Hippocampal formation (tissue), 2 donors: Measurements from ENCODE around the gene CELF2.

ENCODE experiments used
- DNase-seq, 2 donors: peaks; one replicate each; lab custom pipeline; 2025; lab: John Stamatoyannopoulos, UW

The CELF2 gene

DNA sequence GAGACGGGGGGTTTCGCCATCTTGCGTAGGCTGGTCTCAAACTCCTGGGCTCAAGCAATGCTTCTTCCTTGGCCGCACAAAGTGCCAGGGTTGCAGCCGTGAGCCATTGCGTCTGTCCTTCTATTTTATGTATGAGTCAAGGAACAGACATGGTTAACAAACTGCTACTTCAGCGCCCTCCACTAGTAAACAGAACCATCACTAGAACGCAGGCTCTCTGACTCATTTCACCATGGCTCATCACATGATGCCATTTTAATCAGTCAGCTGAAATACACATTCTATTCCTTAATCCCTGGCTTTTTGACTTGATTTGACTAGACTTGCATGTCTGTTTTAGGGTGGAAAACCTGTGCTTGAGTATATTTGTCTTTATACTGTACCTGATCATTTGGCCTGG lies 41.3 kb downstream of the CELF2 start:
- no peak for DNase-seq

DNA sequence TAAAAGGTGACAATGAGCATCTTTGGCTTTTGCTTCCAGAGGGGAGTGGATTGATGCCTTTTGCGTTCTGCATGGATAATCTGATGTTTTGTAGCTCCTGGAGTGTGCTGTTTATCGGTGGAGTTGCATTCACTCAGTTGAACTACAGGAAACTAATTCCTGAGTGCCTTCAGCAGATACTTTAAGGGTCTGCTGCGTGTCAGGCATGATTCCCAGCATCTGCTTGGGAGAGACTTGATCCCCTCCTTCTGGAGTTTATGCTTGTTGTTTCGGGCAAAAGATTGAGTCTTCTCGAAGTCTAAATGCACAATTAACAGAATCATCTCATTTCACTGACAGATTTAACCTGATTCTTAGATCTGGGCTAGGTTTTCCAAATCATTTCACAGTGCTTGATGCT lies 46.2 kb downstream of the CELF2 start:
- no peak for DNase-seq

DNA sequence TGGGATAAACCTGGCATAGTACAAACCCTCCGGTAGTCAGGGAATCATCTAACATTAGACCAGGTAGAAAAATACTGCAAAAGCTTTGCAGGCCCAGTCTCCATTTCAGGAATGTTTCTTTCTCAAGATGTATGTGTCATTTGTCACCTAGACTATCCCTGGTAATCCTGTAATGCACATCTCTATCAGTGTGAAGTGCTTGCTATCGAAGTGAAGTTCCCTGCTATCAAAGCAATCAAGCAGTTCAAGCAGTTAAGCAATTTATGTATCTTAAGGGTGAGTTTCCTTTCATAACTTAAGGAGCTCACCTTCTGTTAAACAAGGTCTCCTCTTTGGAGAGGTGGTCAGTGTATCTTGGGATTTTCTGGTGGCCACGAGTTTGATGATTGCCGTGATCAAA lies 47.2 kb downstream of the CELF2 start:
- no peak for DNase-seq

DNA sequence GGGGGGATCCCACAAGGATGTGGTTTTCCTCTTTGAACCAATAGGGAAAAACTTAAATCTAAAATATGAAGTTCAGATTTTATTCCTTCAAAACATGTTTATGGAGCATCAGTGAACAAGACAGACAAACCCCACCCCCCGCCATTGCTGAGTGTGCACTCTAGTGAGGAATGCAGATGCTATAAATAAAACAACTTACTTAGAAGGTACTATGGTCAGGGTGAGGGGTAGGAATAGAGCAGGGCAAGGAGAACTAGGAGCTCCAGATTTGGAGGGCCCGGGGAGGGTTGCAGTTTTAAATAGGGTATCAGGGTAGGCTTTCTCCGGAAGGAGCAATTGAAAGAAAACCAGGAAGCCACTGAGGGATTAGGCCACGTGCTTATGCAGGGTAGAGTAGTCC lies 47.9 kb downstream of the CELF2 start:
- DNase-seq, result no peak

DNA sequence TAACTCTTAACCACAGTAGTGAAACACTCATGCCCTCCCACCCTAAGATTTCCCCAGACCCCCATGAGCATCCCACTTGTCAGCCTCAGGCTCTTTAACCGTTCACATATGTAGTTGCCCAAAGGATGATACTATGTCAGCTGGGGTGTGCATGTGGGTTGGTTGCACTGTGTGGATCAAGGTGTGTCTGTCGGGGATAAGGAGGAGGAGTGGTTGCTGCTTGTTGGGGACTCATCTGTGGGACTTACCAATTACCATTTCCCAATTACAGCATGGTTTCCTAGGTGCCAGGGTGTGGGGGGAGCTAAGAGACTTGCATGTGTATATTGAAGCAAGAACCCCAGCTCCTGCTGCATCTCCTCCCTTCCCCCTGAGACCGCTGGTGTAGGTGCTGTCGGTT lies 48.8 kb downstream of the CELF2 start:
- no peak for DNase-seq

DNA sequence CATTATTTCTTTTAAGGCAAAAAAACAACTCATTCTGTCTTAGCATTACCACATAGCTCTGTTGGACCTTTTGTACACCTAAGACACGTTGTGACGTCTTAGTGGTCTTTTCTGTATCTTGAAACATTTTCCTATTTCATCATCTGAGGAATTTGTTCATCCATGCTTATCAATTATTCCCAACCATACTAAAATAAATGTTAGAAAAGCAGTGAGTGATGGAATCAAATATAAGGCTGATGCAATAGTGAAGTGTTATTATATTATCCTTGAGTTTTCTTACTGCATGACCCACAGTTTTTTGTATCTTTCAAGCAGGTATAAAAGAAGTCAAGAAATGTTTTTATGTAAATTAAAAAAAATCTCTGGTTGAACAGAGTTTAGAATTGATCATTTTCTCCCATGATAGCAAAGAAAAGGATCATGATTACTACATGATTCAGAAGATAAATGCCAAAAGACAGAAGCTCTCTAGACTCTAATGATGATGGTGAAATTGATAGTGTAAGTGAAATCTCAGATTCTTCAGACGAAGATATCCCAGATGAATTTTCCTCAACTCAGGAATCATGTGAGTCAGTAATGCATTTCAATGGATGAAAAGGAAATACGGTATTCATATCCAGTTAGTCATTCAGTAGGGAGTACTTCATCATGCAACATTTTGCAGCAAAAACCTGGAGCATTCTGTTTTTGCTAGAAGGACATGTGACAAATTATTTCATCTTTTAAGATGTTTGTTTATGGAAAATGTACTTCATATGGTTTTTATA lies 51.4 kb downstream of the CELF2 start:
- DNase-seq, result no peak

DNA sequence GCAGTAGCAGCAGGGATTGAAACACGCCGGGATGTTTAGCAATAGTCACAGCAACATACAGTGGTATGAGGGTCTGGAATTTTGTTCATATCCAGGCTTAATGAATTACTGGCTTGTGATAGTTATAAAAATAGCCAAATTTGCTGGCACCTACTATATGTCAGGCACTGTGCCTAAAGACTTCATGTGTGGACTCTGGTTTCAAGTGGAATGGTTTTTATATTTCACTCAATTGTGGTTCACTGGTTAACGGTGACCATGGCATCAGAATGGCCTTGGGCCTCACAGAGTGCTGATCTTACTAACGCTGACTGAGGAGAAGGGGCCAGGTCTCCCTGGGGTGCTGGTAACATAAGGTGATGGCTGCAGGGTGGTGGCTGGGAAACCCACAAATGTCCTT lies 55.7 kb downstream of the CELF2 start:
- DNase-seq, result no peak

DNA sequence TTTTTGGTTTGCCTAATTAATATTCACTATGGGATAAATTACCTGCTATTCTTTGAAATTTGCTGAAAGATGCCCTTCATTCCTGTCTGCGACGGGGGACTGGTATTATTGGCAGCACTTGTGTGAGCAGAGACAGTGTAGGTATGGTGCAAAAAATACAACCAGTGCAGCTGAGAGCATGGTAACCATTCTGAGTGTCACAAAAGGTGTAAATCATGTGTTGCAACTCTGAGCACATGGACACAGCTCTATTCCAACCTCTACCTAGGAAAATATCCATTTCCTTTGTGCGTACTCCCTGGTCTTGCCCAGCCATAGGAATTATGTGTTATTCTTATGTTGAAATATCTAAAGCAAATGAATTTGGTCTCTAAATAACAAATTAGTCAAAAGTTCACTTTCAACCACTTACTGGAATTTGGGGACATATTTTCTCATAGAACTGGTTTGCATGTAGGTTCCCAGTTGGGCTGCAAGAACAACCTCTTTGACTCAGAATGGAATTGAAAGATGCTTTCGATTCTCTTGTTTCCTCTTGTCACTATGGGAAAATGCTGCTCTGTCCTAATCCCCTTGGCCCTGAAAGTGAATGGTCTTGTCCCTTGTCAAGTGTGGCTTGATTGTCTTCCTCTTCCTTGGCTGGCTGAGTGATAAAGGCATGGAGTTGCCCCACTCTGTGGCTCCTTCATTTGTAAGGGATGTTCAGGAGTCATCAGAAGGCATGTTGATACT lies 57.0 kb downstream of the CELF2 start:
- DNase-seq, result no peak

DNA sequence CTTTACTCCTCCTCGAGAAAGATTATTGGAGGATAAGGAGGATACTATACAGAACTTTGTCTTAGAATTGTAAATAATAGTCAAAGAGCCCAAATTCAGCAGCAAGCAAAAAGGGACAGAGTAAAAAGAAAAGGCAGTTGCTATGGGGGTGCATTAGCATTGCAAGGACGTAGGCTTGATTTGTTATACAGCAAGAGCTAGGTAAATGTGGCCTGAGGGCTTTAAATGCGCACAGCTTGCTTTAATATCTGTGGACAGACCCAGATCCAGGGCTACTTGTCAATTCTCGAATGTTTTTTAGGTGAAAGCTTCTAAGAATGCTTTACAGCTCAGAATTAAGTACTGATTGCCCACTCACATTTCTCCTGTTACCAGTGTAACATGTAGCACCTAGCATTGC lies 58.5 kb downstream of the CELF2 start:
- no peak for DNase-seq

DNA sequence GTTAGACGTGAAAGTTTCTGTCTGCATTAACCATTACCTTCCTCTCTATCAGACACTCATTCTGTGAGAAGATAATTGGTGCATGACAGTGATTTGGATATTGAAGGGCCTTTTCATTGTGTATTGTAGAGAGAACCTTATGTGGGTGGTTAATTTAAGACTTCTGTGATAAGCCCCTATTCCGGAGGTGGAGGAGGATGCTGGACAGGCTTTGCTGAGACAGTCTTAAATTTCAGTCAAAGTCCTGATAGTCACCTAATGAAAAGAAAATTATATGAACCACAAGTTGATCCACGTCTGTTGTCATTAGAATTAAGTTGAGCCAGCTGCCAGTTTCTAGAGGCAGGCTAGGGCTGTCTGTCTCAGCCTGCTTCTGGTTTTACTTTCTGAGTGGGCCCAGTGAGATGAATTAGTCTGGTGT lies 62.9 kb downstream of the CELF2 start:
- DNase-seq, result no peak

DNA sequence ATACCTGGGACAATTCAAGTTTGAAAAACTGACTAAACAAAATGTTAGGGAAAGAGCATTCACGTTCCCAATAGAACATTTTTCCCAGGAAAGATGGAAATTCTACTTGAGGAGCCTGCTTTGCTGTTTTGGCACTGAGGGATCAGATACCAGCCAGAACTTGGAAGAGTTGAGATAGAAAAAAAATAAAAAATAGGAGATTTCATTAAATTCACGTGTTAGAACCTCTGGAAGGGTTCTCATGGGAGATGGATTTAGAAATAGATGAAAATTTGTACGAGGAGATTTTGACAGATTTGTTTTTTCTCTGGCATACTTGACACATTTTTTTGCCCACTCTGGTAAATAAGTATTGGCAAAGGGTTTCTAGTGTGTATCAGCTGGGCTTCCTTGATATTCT lies 63.7 kb downstream of the CELF2 start:
- DNase-seq, result no peak

DNA sequence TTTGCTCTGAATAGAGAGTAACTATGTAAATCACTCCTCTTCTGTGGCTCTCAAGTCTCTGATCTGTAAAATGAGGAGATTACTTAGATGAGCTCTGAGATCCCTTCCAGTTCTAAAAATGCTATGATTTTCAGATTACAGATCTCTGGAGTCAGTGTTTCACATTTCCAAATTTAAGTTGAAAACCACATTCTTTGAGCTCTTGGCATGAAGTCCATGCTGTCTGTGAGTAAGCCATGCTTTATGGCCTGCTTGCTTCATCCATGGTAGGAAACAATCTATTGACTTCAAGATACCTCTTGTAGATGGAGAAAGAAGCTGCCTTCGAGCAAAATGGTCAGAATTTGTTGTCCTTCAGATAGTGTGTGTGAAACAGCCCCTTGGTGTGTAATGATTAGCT lies 64.9 kb downstream of the CELF2 start:
- no peak for DNase-seq

DNA sequence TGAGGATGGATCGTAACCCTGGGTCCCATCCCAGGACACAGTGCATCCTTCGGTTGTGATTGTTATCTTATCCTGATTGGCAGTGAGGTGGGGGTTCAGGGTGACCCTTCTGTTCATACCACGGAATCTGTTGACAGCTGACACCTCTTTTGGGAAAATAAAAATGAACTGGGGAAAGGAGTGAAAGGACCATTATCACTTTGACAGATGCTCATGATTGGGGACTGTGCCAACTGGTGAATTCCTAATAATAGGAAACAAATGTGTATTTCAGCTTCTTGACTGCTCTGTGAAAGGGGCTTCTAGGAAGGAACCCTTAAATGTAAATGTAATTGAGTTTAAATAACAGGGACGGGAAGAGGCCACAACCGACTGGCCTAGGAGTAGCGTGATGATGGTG lies 65.4 kb downstream of the CELF2 start:
- no peak for DNase-seq

DNA sequence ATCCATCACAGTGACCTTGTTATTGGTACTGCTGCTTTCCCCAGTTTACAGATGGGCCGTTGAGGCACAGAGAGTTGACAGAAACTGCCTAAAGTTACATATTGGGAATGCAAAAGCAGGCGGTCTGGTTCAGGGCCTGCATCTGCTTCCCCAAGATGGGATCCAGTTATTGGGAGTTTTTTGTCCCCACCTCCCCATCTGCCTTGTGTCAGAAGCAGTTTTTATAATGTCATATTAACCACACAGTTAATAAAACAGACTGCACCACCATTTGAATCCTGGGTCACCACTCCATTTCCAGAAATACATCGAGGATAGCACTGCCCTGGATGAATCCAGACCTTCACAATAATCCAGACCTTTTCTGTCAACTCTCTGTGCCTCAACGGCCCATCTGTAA lies 67.9 kb downstream of the CELF2 start:
- no peak for DNase-seq

DNA sequence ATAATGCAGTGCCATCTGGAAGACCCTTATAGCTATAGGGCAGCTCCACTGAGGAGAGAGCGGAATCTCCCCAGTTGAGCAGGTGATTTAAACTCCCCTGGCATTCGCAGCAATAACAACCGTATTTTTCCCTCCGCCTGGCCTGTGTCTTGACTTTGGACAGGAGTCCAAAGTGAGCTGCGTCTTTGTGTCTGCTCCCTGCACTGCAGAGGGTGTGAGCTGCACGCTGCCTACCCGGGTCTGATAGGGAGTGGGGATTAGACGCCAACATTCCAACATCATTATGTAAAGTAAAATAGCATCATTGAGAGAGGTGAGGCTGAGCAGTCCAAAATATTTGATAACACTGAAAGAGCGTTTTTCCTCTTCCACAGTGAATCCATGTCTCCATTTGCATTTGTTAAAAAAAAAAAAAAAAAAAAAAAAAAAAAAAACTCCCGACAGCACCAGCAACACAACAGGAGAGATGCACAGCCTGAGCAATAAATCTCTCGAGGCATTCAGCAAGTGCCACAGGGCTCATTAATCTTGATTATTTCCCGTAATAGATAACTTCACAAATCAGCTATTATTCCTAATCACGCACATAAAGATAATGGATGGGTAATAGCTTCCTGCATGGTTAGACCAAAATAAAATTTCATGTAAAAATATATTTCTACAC lies 68.6 kb downstream of the CELF2 start:
- DNase-seq, result no peak

DNA sequence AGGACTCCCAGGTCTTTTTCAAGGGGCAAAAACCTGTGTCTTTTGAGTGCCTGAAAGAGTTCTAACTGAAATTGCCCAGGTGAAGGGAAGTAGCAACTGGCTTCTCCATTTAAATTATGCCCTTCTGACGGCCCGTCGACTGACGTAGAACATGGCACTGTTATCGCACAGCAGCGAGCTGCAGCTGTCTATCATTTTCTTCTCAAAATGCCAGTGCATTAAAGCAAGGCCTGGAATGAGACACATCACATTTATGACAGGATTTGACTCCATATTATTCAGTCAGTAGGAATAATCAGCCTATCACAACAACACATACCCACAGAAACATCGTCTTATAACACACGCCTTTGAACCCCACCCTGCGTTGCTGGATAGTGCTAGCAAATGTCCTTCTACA lies 69.7 kb downstream of the CELF2 start:
- no peak for DNase-seq

DNA sequence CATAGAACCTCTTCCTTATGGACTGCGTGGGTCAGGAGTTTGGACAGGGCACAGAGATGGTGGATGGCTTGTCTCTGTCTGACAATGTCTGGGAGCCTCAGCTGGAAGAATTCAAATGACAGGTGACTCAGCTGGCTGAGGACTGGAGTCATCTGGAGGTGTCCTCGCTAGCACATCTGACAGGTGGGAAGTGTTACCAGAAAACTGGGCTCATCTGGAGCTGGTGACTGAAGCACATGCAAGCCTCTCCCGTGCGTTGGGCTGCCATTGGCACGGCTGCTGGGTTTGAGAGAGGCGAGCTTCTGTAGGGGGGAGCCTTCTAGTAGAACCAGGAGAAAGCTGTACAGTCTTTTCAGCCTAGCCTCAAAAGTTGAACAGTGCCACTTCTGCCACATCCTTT lies 71.0 kb downstream of the CELF2 start:
- DNase-seq, result no peak

DNA sequence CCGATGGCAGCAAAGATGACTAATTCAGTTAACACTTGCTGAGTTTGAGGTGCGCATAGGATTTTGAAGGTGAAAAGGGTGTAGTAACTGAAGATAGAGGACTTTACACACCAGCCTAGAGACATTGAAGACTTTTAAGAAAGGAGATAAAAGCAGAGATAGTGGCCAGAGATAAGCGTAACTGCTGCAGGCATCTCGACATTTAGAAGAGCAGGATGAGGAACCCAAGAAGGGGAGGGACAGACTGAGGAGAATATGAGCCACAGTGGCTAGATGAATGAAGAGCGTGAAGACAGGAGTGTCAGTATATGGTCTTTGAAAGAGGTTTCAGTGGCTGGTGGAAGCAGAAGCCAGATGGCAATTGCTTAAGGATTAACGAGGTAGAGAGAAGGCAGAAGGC lies 71.6 kb downstream of the CELF2 start:
- DNase-seq, result no peak

DNA sequence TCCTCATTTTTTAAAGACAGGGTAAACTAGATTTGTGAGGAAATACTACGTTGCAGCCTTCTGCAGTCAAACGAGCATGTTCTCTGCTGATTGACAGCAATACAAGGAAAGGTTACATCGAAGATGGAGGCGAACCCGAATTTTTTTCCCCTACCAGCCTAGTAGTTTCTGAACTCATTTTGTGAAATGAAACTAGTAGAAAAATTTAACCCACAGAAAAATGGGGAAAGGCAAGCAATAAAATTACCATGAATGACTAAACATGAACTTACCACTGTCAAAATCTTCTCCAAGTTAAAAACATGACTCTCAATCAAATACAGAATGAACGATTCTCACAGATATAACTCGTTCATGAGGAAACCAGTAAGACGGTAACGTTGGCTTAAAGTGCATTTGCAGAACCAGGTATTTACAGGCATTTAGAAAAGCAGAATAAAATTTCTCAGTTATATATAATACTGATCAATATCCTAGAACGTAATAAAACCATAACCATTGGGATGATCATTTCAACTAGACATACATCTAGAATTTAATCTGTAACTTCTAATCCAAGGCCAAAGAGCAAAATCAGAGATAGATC lies 73.9 kb downstream of the CELF2 start:
- DNase-seq, result no peak

DNA sequence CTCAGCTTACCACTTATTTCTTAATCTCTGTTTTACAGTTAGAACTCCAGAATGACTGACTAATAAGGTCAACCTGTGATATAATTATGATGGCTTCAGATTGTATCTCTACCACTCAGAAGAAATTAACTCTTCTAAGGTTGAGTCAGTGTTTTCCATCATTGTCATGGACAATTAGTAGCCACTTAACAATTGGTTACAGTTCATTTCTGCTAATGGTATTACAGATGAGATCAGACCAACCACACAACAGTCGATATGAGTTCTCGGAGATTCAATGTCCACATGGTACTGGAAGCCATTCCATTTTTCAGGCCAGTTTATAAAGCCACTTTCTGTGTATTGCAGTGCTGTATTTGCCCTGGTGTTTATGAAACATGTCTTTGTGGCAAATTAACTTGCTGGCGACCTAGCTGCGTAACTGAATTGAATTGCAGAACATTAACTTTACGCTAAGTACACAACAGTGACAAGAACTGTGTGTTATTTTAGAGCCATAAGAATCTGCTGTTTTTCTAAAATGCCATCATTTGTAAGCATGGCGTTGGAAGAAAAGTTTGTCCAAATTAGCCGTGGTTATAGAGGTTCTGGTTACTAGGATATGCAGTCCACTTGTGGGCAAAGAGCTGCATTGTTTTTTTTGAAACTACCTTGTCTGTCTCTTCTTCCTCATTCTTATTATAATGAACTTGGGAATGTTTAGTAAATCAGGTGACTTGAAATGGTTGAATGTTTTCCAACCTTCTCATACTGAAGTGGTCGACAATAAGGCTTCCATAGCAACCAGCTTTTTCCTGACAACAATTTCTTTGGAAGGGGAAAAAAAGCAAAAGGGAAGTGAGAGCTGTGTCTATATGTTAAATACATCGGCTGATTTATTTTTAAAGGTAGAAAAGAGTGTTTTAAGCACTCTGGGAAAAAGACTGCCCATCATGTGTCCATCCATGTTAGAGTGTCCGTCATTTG lies 76.4 kb downstream of the CELF2 start:
- no peak for DNase-seq

DNA sequence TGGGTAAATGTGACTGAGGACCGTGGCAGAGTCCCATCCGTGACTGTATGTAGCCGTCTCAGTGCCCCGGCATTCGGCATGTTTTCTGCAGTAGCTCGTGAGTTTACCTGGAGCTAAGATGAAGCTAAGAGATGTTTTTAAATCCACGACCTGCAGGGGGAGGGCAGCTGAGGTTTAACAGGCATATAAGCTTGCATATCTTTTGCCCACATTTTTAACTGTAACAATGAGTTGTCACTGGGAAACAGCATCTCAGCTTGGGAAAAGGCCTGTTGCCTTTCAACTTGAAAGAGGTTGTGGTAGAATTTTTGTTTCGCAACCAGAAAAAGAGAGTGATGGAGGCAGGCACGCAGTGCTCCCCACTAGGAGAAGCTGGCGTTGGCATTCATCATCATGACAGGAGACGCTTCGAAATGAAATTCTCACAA lies 77.7 kb downstream of the CELF2 start:
- DNase-seq, result no peak

DNA sequence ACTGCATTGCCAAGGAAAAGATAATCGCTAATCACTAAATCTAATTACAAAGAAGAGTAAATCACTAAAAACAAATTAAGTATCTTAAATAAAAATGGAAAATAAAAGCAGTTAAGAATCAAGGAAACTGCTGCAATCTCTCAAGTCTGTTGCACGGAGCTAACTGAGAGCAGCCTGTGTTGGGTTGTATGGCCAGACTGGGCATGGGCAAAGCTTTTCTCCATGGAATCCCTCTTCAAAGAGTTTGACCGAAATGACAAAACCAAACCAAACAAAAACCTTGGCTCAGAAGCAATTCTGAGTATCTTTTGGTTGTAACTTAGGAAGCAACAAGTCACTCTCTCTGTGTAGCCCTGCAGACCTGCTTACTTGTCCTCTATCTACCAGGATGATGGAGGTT lies 78.8 kb downstream of the CELF2 start:
- no peak for DNase-seq
